HL-60 (cell line): ENCODE data around the gene SPATA6L.
A peak's percentile ranks its signal among the peaks of the same experiment; 100 is the strongest.

ENCODE experiments used
- DNase-seq, 2 experiments: peaks; one replicate each; pipeline ENCODE4 v3.0.0-alpha.2; 2010 to 2020; ENCODE audit warnings: low read depth in 1 of 2, low spot score in 1 of 2
- H3K27ac ChIP-seq: fragments of 250-450 bp; sonication (Bioruptor Pico); replicated peaks from 2 replicates; pipeline ENCODE4 v1.5.1; 2020; ENCODE audit warnings: mild to moderate bottlenecking, moderate library complexity
- H3K27me3 ChIP-seq: fragments of 250-450 bp; sonication (Bioruptor Pico); 2 replicates; pipeline ENCODE4 v1.5.1; 2021; ENCODE audit warnings: mild to moderate bottlenecking, moderate library complexity; ENCODE audit not compliant: insufficient read depth, poor library complexity, severe bottlenecking
- H3K4me3 ChIP-seq: replicated peaks from 2 replicates; pipeline ENCODE4 v1.5.1; 2011; ENCODE audit warnings: mild to moderate bottlenecking, control low read depth, low read length; ENCODE audit not compliant: insufficient read depth
- CTCF ChIP-seq: IDR thresholded peaks from one replicate; pipeline ENCODE4 v1.5.1; 2011; ENCODE audit warnings: low read length, control low read depth, inconsistent platforms; ENCODE audit not compliant: insufficient read depth
- GABPA ChIP-seq: IDR thresholded peaks from 2 replicates; pipeline ENCODE4 v1.6.1; 2012; ENCODE audit warnings: low read depth
- POLR2AphosphoS5 ChIP-seq: IDR thresholded peaks from 2 replicates; pipeline ENCODE4 v1.6.1; 2012; ENCODE audit warnings: low read depth
- REST ChIP-seq: IDR thresholded peaks from 2 replicates; pipeline ENCODE4 v1.6.1; 2012; ENCODE audit warnings: low read depth; ENCODE audit not compliant: insufficient replicate concordance
- SPI1 ChIP-seq: IDR thresholded peaks from 2 replicates; pipeline ENCODE4 v1.6.1; 2012; ENCODE audit warnings: low read depth, mild to moderate bottlenecking, borderline replicate concordance

The SPATA6L gene

GRCh38 chr9:4620881-4621555, 45.3 kb downstream of the SPATA6L start:
- DNase-seq: no peak
- TF ChIP-seq GABPA: no peak
- TF ChIP-seq SPI1: no peak
- no peak for TF ChIP-seq CTCF
- TF ChIP-seq REST: no peak
- TF ChIP-seq POLR2AphosphoS5: no peak
- Histone ChIP-seq H3K27ac (no peak overlapping the region), H3K27me3 (no peaks in the 10 kb centered on the region), H3K4me3 (no peak overlapping the region)

- H3K27ac ChIP-seq: no peak overlapping the region
- DNase-seq: peak; percentile 28 to 51
These were observed 46.1 kb downstream of the SPATA6L start for GRCh38 chr9:4620057-4620765.

GRCh38 chr9:4618700-4619099, 47.6 kb downstream of the SPATA6L start:
- DNase-seq: peak in 1 of 2 experiments; percentile 2

More at GRCh38 chr9:4620057-4620765, 46.1 kb downstream of the SPATA6L start:
- TF ChIP-seq GABPA (no peak), POLR2AphosphoS5 (peak; percentile 44; the same call in 1 of the 2 replicates)
- H3K27me3 ChIP-seq: peaks cover 3% of the 10 kb centered on the region
- no peak overlapping the region for H3K4me3 ChIP-seq

More at GRCh38 chr9:4618700-4619099, 47.6 kb downstream of the SPATA6L start:
- Histone ChIP-seq H3K27ac (no peak overlapping the region), H3K27me3 (peaks cover 5% of the 10 kb centered on the region), H3K4me3 (no peak overlapping the region)
- peak; percentile 87 for TF ChIP-seq SPI1
- TF ChIP-seq CTCF: no peak
- TF ChIP-seq REST: no peak
- TF ChIP-seq POLR2AphosphoS5: no peak
